Breast epithelium (tissue), 3 donors: ENCODE results near the gene KDM5B.

Source experiments
- CTCF ChIP-seq, 3 donors: fragments of 450-650 bp; IDR thresholded peaks; one replicate each; pipeline ENCODE4 v1.5.1; 2016 to 2017; ENCODE audit warnings: antibody characterized with exemption in 3 of 3, mild to moderate bottlenecking in 3 of 3, moderate library complexity in 3 of 3
- POLR2A ChIP-seq: fragments of 450-650 bp; IDR thresholded peaks from one replicate; pipeline ENCODE4 v1.6.1; 2016; ENCODE audit warnings: antibody characterized with exemption, mild to moderate bottlenecking, moderate library complexity
- POLR2AphosphoS5 ChIP-seq, 3 donors: sonication (generic); formaldehyde crosslinking; IDR thresholded peaks; one replicate each; pipeline ENCODE4 v1.6.1; 2017; ENCODE audit warnings: antibody characterized with exemption in 3 of 3

- TF ChIP-seq CTCF (IDR thresholded peaks at IDR 0.05) (no peak), POLR2AphosphoS5 (IDR thresholded peaks at IDR 0.05) (no peak), POLR2A (no peak)
Observed at GRCh38 chr1:202681736-202682420, 126.3 kb downstream of the KDM5B start.
